ENCODE results near the gene ELAVL4. TPM values are rescaled to one million over a fixed set of nuclear protein-coding genes. Genes with fewer than 3 reads are reported as not detected.
A peak's percentile ranks its signal among the peaks of the same experiment; 100 is the strongest.

The ELAVL4 gene
- total RNA-seq, 1 donor from 2014 or later: not detected

DNA sequence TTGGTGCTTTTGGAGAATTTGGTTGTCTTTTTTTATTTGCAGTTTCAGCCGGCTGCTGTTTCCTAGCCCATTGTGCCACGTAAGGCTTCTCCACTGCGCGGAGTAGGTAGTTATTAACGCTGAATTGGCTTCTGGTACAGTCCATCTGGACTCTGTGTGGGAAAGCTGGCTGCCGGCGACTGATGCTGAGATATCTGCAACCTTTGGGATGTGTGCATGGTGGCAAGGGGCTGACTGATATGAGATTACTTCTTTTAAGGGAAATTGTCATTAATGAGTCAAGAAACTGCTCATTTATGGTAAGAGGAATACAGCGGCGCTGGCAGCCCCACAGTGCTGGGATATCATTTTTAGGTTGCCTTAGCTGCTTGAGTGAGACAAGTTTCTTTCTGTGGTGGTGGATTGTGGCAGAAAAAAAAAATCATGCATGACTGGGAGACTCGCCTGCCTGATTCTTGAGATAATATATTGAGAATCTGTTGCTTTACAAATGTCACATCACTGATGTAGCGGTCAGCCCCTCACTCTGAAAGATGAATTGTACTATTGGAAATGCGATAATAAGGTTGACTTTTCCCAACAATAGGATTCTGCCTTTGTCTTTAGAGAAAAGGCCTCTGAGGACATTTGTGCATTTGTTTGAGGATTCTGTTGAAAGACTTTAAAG, 2.5 kb upstream of the ELAVL4 start:
- Histone ChIP-seq H3K27ac (ENCODE audit: low read depth, low read length) (no peak overlapping the region), H3K36me3 (ENCODE audit: insufficient read depth, low read length) (no peaks in the 10 kb centered on the region), H3K9ac (ENCODE audit: low read length) (no peak overlapping the region), H3K4me1 (ENCODE audit: insufficient read depth, low read length) (no peaks in the 10 kb centered on the region), H3K27me3 (ENCODE audit: insufficient read depth, low read length) (peaks cover 6% of the 10 kb centered on the region), H3K4me2 (ENCODE audit: low read length) (no peak overlapping the region), H4K20me1 (ENCODE audit: insufficient read depth, low read length) (no peaks in the 10 kb centered on the region), H3K9me3 (ENCODE audit: insufficient read depth, low read depth, low read length) (no peaks in the 10 kb centered on the region), H3K79me2 (ENCODE audit: insufficient read depth, low read length) (no peaks in the 10 kb centered on the region), H2AFZ (ENCODE audit: low read depth, low read length) (no peak overlapping the region), H3K4me3 (ENCODE audit: insufficient read depth, low read depth, low read length) (no peak overlapping the region)
- FAIRE-seq: no peak
- Mint-ChIP-seq H3K27me3 (ENCODE audit: low read depth, unreplicated experiment) (no peaks in the 10 kb centered on the region), H3K4me1 (ENCODE audit: low read depth, unreplicated experiment) (no peaks in the 10 kb centered on the region), H3K9me3 (ENCODE audit: unreplicated experiment) (no peaks in the 10 kb centered on the region), H3K4me3 (ENCODE audit: unreplicated experiment) (no peak overlapping the region), H3K27ac (ENCODE audit: unreplicated experiment) (no peak overlapping the region), H3K36me3 (ENCODE audit: low read depth, unreplicated experiment) (no peaks in the 10 kb centered on the region)
- no peak for DNase-seq (ENCODE audit: low read depth)
- TF ChIP-seq EZH2 (IDR thresholded peaks at IDR 0.05; ENCODE audit: insufficient read depth, low read length): no peak
- TF ChIP-seq, protein P1, sequence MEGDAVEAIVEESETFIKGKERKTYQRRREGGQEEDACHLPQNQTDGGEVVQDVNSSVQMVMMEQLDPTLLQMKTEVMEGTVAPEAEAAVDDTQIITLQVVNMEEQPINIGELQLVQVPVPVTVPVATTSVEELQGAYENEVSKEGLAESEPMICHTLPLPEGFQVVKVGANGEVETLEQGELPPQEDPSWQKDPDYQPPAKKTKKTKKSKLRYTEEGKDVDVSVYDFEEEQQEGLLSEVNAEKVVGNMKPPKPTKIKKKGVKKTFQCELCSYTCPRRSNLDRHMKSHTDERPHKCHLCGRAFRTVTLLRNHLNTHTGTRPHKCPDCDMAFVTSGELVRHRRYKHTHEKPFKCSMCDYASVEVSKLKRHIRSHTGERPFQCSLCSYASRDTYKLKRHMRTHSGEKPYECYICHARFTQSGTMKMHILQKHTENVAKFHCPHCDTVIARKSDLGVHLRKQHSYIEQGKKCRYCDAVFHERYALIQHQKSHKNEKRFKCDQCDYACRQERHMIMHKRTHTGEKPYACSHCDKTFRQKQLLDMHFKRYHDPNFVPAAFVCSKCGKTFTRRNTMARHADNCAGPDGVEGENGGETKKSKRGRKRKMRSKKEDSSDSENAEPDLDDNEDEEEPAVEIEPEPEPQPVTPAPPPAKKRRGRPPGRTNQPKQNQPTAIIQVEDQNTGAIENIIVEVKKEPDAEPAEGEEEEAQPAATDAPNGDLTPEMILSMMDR (IDR thresholded peaks at IDR 0.05; ENCODE audit: insufficient read depth, low read depth, low read length): no peak

DNA sequence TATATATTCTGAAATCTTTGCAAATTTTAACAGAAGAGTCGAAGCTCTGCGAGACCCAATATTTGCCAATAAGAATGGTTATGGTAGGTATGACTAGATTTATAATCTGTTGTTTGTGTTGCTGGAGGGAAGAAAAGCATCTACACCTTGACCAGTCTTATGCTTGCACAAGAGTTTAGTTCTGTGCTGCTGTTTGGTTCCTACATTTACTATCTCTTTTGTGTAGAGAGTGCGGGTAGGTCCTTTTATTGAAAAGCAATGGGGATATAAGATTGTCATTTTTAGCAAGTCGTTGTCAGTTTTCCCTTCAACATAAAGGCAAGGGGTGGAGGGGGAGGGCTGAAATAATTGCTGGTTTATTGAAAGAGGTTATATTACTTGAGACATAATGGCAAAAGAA, 396 bp downstream of the ELAVL4 start:
- Mint-ChIP-seq H3K27me3 (ENCODE audit: low read depth, unreplicated experiment) (no peaks in the 10 kb centered on the region), H3K27ac (ENCODE audit: unreplicated experiment) (no peak overlapping the region), H3K4me1 (ENCODE audit: low read depth, unreplicated experiment) (no peaks in the 10 kb centered on the region), H3K9me3 (ENCODE audit: unreplicated experiment) (no peaks in the 10 kb centered on the region), H3K4me3 (ENCODE audit: unreplicated experiment) (no peak overlapping the region), H3K36me3 (ENCODE audit: low read depth, unreplicated experiment) (no peaks in the 10 kb centered on the region)
- no peak for TF ChIP-seq EZH2 (IDR thresholded peaks at IDR 0.05; ENCODE audit: insufficient read depth, low read length)
- TF ChIP-seq, protein P1 (IDR thresholded peaks at IDR 0.05; ENCODE audit: insufficient read depth, low read depth, low read length): no peak
- Histone ChIP-seq H3K27ac (ENCODE audit: low read depth, low read length) (no peak overlapping the region), H3K9ac (ENCODE audit: low read length) (no peak overlapping the region), H3K9me3 (ENCODE audit: insufficient read depth, low read depth, low read length) (no peaks in the 10 kb centered on the region), H3K36me3 (ENCODE audit: insufficient read depth, low read length) (no peaks in the 10 kb centered on the region), H3K27me3 (ENCODE audit: insufficient read depth, low read length) (peaks cover 11% of the 10 kb centered on the region), H2AFZ (ENCODE audit: low read depth, low read length) (no peak overlapping the region), H4K20me1 (ENCODE audit: insufficient read depth, low read length) (no peaks in the 10 kb centered on the region), H3K79me2 (ENCODE audit: insufficient read depth, low read length) (no peaks in the 10 kb centered on the region), H3K4me2 (ENCODE audit: low read length) (no peak overlapping the region), H3K4me1 (ENCODE audit: insufficient read depth, low read length) (no peaks in the 10 kb centered on the region), H3K4me3 (ENCODE audit: insufficient read depth, low read depth, low read length) (no peak overlapping the region)
- FAIRE-seq (no peak), DNase-seq (ENCODE audit: low read depth) (no peak)

DNA sequence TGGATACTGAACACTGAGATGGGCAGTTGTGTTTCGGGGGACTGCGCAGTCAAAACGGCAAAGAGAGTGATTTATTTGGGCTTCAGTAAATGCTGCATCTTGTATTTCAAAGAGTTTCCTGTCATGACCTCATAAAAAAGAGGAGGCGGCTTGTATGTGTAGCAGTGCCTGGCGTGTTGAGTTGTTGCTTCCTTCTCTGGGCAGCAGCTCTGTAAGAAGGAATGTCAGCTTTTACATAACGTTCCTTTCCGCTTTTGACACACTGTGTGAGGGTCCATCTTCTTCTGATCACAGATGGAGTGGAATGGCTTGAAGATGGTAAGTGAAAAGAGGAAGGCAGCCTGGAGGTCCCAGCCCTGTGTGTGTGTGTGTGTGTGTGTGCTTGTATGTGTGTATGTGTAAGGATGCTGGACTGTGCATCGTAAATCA, 941 bp downstream of the ELAVL4 start:
- no peaks in the 10 kb centered on the region for H3K4me1 ChIP-seq (ENCODE audit: insufficient read depth, low read length)
- peak; percentile 2 for DNase-seq (ENCODE audit: low read depth)
- H3K27ac ChIP-seq (ENCODE audit: low read depth, low read length): no peak overlapping the region
- Mint-ChIP-seq H3K27ac (ENCODE audit: unreplicated experiment) (no peak overlapping the region), H3K9me3 (ENCODE audit: unreplicated experiment) (no peaks in the 10 kb centered on the region), H3K27me3 (ENCODE audit: low read depth, unreplicated experiment) (no peaks in the 10 kb centered on the region), H3K4me1 (ENCODE audit: low read depth, unreplicated experiment) (no peaks in the 10 kb centered on the region), H3K4me3 (ENCODE audit: unreplicated experiment) (no peak overlapping the region), H3K36me3 (ENCODE audit: low read depth, unreplicated experiment) (no peaks in the 10 kb centered on the region)
- no peak for FAIRE-seq
- H4K20me1 ChIP-seq (ENCODE audit: insufficient read depth, low read length): no peaks in the 10 kb centered on the region
- no peak overlapping the region for H3K9ac ChIP-seq (ENCODE audit: low read length)
- H3K36me3 ChIP-seq (ENCODE audit: insufficient read depth, low read length): no peaks in the 10 kb centered on the region
- H3K4me3 ChIP-seq (ENCODE audit: insufficient read depth, low read depth, low read length): peak overlapping the region; percentile 34
- H3K79me2 ChIP-seq (ENCODE audit: insufficient read depth, low read length): no peaks in the 10 kb centered on the region
- H3K27me3 ChIP-seq (ENCODE audit: insufficient read depth, low read length): peaks cover 11% of the 10 kb centered on the region
- TF ChIP-seq, protein P1 (IDR thresholded peaks at IDR 0.05; ENCODE audit: insufficient read depth, low read depth, low read length): no peak
- TF ChIP-seq EZH2 (IDR thresholded peaks at IDR 0.05; ENCODE audit: insufficient read depth, low read length): no peak
- H3K4me2 ChIP-seq (ENCODE audit: low read length): peak overlapping the region; percentile 60
- peak overlapping the region; percentile 51 for H2AFZ ChIP-seq (ENCODE audit: low read depth, low read length)
- H3K9me3 ChIP-seq (ENCODE audit: insufficient read depth, low read depth, low read length): no peaks in the 10 kb centered on the region
